ENCODE measurements around the gene APOA4. TPM values are rescaled to one million over a fixed set of nuclear protein-coding genes. Genes with fewer than 3 reads are reported as not detected.

Gene APOA4
- total and polyA plus RNA-seq, 9 of the 15 experiments (the other 6 are each of a cell fraction or from before 2014, with no cell fraction given), result 0.07 TPM; not detected in 8

- Histone ChIP-seq H3K27ac (ENCODE audit: extremely low read depth, low read depth, low read length) (no peak overlapping the region), H3K36me3 (ENCODE audit: control insufficient read depth, insufficient read depth, low read length) (no peaks in the 10 kb centered on the region), H2AFZ (ENCODE audit: low read depth, low read length) (0 out of 2 replicates have a peak overlapping the region, but pooled peaks have one; percentile 33), H3K4me1 (replicated peaks in 1 of 2; ENCODE audit: control insufficient read depth in 2 of 2, insufficient read depth in 2 of 2, low read length in 2 of 2) (peaks cover 3 to 7% of the 10 kb centered on the region in 2 experiments; a peak in 3 of 5 replicates), H3K79me2 (ENCODE audit: control insufficient read depth, insufficient read depth, low read length) (no peaks in the 10 kb centered on the region), H3K9ac (ENCODE audit: insufficient read depth in 1 of 2, low read depth in 2 of 2, low read length in 2 of 2) (no peak overlapping the region), H3K4me3 (no peak overlapping the region), H3K9me1 (ENCODE audit: control insufficient read depth, insufficient read depth, low read length) (no peaks in the 10 kb centered on the region), H3K9me3 (replicated peaks; ENCODE audit: control insufficient read depth, insufficient read depth, low read depth, low read length) (no peaks in the 10 kb centered on the region), H3K27me3 (ENCODE audit: control insufficient read depth in 2 of 2, insufficient read depth in 2 of 2, low read length in 2 of 2) (no peaks in the 10 kb centered on the region; a peak in 1 of 5 replicates), H4K20me1 (replicated peaks; ENCODE audit: control insufficient read depth, insufficient read depth, low read length) (no peaks in the 10 kb centered on the region), H3K4me2 (ENCODE audit: insufficient read depth, low read length) (no peak overlapping the region)
- ChIA-PET CTCF (ENCODE audit: low intra/inter-chr PET ratio) (no interaction called here), POLR2A (interaction anchor here (1.2 kb wide), 1 partner anchor 9 kb away, joined by 4 read pairs; no protein-coding TSS in a partner anchor)
- TF ChIP-seq MTF1 (CRISPR knock-in tag; IDR thresholded peaks at IDR 0.05; ENCODE audit: borderline replicate concordance), result no peak
- no peak for TF ChIP-seq WHSC1 (IDR thresholded peaks at IDR 0.05; ENCODE audit: low read length)
- TF ChIP-seq CBX3 (IDR thresholded peaks at IDR 0.05; ENCODE audit: borderline replicate concordance in 1 of 2, low read length in 2 of 2), result no peak
- TF ChIP-seq PCBP1 (IDR thresholded peaks at IDR 0.05; ENCODE audit: low read depth, low read length, poor library complexity, severe bottlenecking), result no peak
- TF ChIP-seq DMBX1 (CRISPR knock-in tag; IDR thresholded peaks at IDR 0.05; ENCODE audit: borderline replicate concordance), result no peak
- peak; percentile 11; the same call in 1 of the 2 replicates for TF ChIP-seq CEBPB (tag; IDR thresholded peaks at IDR 0.05)
- no peak for TF ChIP-seq VEZF1 (CRISPR knock-in tag; IDR thresholded peaks at IDR 0.05)
- in situ Hi-C loops (cut with MboI) (no loop called here), intact Hi-C loops (cut with micrococcal nuclease) (no loop called here)
- no TSS peak for BruUV-seq (replicated peaks)
- ATAC-seq (no peak), FAIRE-seq (no peak), DNase-seq (ENCODE audit: extremely low read depth in 1 of 4, low spot score in 3 of 4) (no peak)
- WGBS (ENCODE audit: insufficient coverage, low coverage, missing lambda C conversion rate), result 40% methylated on average over 6 of the region's 6 CpGs
These were observed 8.6 kb downstream of the APOA4 start for GRCh38 chr11:116814502-116814901.
